Right lung (tissue), 5 donors: ENCODE results near the gene PPM1J. TPM values are rescaled to one million over a fixed set of nuclear protein-coding genes. Genes with fewer than 3 reads are reported as not detected.

Experiments
- polyA plus RNA-seq, 5 donors: library from polyadenylated mRNA; unstranded; fragments of 120-200 nt; gene quantifications; one replicate each; pipeline versions ENCODE4 v1.2.1 to v1.2.3, GENCODE V29; 2013; ENCODE audit warnings: inconsistent platforms in 1 of 5, low replicate concordance in 1 of 5; ENCODE audit not compliant: insufficient read length in 5 of 5, insufficient read depth in 1 of 5

The PPM1J gene
- polyA plus RNA-seq, 5 donors: 0.41 to 0.88 (median 0.53) TPM

Other genes with a start within 250 kb of the PPM1J start
- gene WNT2B, start 206.4 kb downstream of the PPM1J start, polyA plus RNA-seq: 1 to 10 TPM; 3.5 to 6.5 (median 4.7) TPM
- 10 to 100 TPM; 20.5 to 32.8 (median 25.1) TPM for gene ST7L, start 96.2 kb downstream of the PPM1J start, polyA plus RNA-seq
- gene CAPZA1, start 95.5 kb downstream of the PPM1J start, polyA plus RNA-seq: 100 to 1,000 TPM; 119 to 188 (median 144) TPM
- 10 to 100 TPM; 59.9 to 76.1 (median 68.4) TPM for gene MOV10, start 40.7 kb downstream of the PPM1J start, polyA plus RNA-seq
- 100 to 1,000 TPM; 194 to 282 (median 217) TPM for gene RHOC, start 8.2 kb downstream of the PPM1J start, polyA plus RNA-seq
- 10 to 100 TPM; 24.7 to 35.8 (median 29.6) TPM for gene SLC16A1, start 240.9 kb upstream of the PPM1J start, polyA plus RNA-seq